CD4-positive, alpha-beta T cell (primary cell): ENCODE data around the gene SLC25A47. TPM values are rescaled to one million over a fixed set of nuclear protein-coding genes. Genes with fewer than 3 reads are reported as not detected.

Experiments
- ATAC-seq: fragments of 200-7000 bp; cut with Tn5 transposase; one replicate; pipeline ENCODE4 v1.10.0; 2022; ENCODE audit warnings: mild to moderate bottlenecking; ENCODE audit not compliant: poor library complexity
- CTCF ChIA-PET: fragments of 350-600 bp; sonication (Branson Sonifier 250); formaldehyde crosslinking; loops from one replicate; lab custom pipeline; 2021; ENCODE audit warnings: antibody characterized with exemption, inconsistent platforms; lab: Charles Lee
- POLR2A ChIA-PET: fragments of 350-600 bp; sonication (Branson Sonifier 250); formaldehyde crosslinking; loops from one replicate; lab custom pipeline; 2021; ENCODE audit warnings: antibody characterized with exemption, inconsistent platforms; lab: Charles Lee
- DNase-seq, 14 experiments: peaks; one replicate each; pipeline ENCODE4 v3.0.0-alpha.2; 2013 to 2020; ENCODE audit warnings: mixed read lengths in 2 of 14
- H3K27ac ChIP-seq, 2 donors: one replicate each; pipeline versions ENCODE4 v1.5.1 to v1.7.0; 2013; ENCODE audit warnings: low read length in 2 of 2, low read depth in 1 of 2, mild to moderate bottlenecking in 1 of 2
- H3K27me3 ChIP-seq, 2 experiments: 1 replicate in 1 of 2; 2 replicates in 1 of 2; pipeline versions ENCODE4 v1.6.1 to v1.7.0; 2013; ENCODE audit warnings: low read length in 2 of 2, control low read depth in 1 of 2, mild to moderate bottlenecking in 1 of 2, moderate library complexity in 1 of 2; ENCODE audit not compliant: insufficient read depth in 2 of 2, control insufficient read depth in 1 of 2
- H3K36me3 ChIP-seq: one replicate; pipeline ENCODE4 v1.6.1; 2013; ENCODE audit warnings: low read length, control low read depth; ENCODE audit not compliant: insufficient read depth
- H3K4me1 ChIP-seq: one replicate; pipeline ENCODE4 v1.6.1; 2013; ENCODE audit warnings: low read length, control low read depth; ENCODE audit not compliant: insufficient read depth
- H3K4me3 ChIP-seq: one replicate; pipeline ENCODE4 v1.5.1; 2013; ENCODE audit warnings: mild to moderate bottlenecking, low read length, moderate library complexity
- H3K9me3 ChIP-seq, 2 experiments: 1 replicate in 1 of 2; 2 replicates in 1 of 2; pipeline versions ENCODE4 v1.6.1 to v1.7.0; 2013; ENCODE audit warnings: low read length in 2 of 2, mild to moderate bottlenecking in 2 of 2, control low read depth in 1 of 2, moderate library complexity in 1 of 2; ENCODE audit not compliant: control insufficient read depth in 1 of 2, insufficient read depth in 1 of 2
- H3K27ac Mint-ChIP-seq: one replicate; pipeline ENCODE4 v1.8.0; 2020; ENCODE audit warnings: mixed read lengths
- H3K27me3 Mint-ChIP-seq: one replicate; pipeline ENCODE4 v1.8.0; 2021; ENCODE audit warnings: mixed read lengths
- H3K36me3 Mint-ChIP-seq: one replicate; pipeline ENCODE4 v1.8.0; 2021; ENCODE audit warnings: low read depth, mixed read lengths
- H3K4me1 Mint-ChIP-seq: one replicate; pipeline ENCODE4 v1.8.0; 2021; ENCODE audit warnings: low read depth, mixed read lengths
- H3K4me3 Mint-ChIP-seq: one replicate; pipeline ENCODE4 v1.8.0; 2020; ENCODE audit warnings: mild to moderate bottlenecking, mixed read lengths
- H3K9me3 Mint-ChIP-seq: one replicate; pipeline ENCODE4 v1.8.0; 2020; ENCODE audit warnings: mixed read lengths
- intact Hi-C, 2 experiments: fragments of 100-400 bp; cut with DNase I in 1 of 2; cut with micrococcal nuclease in 1 of 2; formaldehyde crosslinking; loops; one replicate each; pipeline versions ENCODE4 v1.15.1 to v1.9.0; 2023 to 2025; cut with DNase I, micrococcal nuclease
- total RNA-seq, 174 experiments: library from RNA in 2 of 174; stranded (reverse) in 2 of 174; gene quantifications; one replicate each; pipeline ENCODE4 v1.2.3 and lab custom pipeline; 2021 to 2026
- TF ChIP-seq, protein P1 (sequence below): fragments of 200-600 bp; IDR thresholded peaks from one replicate; pipeline ENCODE4 v1.8.0; 2022; ENCODE audit warnings: antibody characterized with exemption, mild to moderate bottlenecking

Gene SLC25A47
- total RNA-seq, 2 experiments from 2014 or later = not detected

DNA sequence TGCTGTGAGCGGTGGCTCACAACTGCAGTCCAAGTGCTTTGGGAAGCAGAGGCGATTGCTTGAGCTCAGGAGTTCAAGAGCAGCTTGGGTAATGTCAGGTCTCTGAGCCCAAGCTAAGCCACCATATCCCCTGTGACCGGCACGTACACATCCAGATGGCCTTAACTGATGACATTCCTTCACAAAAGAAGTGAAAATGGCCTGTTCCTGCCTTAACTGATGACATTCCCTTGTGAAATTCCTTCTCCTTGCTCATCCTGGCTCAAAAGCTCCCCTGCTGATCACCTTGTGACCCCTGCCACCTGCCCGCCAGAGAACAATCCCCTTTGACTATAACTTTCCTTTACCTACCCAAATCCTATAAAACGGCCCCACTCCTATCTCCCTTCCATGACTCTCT is 48.6 kb downstream of the SLC25A47 start:
- Mint-ChIP-seq H3K36me3 (peaks cover 44% of the 10 kb centered on the region), H3K4me1 (peaks cover 30% of the 10 kb centered on the region), H3K27ac (no peak overlapping the region), H3K9me3 (no peaks in the 10 kb centered on the region), H3K4me3 (peak overlapping the region; percentile 46), H3K27me3 (no peaks in the 10 kb centered on the region)
- Histone ChIP-seq H3K27me3 (no peaks in the 10 kb centered on the region), H3K4me3 (no peak overlapping the region), H3K27ac (no peak overlapping the region), H3K9me3 (no peaks in the 10 kb centered on the region), H3K36me3 (peaks cover 18% of the 10 kb centered on the region), H3K4me1 (peaks cover 17% of the 10 kb centered on the region)
- DNase-seq (no peak), ATAC-seq (no peak)
- CTCF ChIA-PET = no interaction called here
- POLR2A ChIA-PET = no interaction called here
- intact Hi-C loops = loop anchor here in 1 of 2 experiments (5.0 to 10.0 kb wide), 2 partner anchors 64 to 767 kb away; partner anchors contain the start of genes CCDC85C and SLC25A29
- TF ChIP-seq, protein P1, sequence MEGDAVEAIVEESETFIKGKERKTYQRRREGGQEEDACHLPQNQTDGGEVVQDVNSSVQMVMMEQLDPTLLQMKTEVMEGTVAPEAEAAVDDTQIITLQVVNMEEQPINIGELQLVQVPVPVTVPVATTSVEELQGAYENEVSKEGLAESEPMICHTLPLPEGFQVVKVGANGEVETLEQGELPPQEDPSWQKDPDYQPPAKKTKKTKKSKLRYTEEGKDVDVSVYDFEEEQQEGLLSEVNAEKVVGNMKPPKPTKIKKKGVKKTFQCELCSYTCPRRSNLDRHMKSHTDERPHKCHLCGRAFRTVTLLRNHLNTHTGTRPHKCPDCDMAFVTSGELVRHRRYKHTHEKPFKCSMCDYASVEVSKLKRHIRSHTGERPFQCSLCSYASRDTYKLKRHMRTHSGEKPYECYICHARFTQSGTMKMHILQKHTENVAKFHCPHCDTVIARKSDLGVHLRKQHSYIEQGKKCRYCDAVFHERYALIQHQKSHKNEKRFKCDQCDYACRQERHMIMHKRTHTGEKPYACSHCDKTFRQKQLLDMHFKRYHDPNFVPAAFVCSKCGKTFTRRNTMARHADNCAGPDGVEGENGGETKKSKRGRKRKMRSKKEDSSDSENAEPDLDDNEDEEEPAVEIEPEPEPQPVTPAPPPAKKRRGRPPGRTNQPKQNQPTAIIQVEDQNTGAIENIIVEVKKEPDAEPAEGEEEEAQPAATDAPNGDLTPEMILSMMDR = no peak

DNA sequence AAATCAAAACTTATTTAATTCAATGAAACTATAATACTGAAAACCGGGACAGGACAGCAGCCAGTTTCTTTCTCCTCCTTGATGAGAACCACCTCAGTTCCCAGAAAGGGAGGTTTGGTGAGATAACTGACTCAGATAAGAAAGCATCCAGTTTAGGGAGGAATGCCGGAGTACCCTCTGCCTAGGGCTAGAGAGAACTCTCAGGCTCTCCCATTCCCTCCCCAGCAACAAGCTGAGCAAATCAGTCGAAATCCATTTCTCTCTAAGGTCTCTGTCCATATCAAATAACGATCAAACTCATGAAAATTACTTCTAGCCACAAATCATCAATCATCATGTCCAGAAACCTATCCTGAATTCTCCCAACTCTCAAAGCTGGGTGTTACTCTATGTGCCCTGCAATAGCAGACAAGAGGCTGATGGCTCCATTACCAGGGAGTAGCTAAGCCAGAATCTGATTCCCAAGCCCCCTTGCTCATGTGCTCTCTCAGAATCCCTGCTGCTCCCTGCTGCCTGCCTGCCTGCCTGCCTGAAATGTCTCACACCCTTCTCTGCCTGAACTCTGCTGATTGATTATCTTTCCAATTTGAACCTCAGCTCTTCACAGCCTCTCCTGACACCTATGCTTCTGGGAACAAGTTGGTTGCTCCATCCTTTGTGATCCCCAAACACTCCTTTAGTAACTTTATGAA is 49.4 kb downstream of the SLC25A47 start:
- intact Hi-C loops = loop anchor here in 1 of 2 experiments (5.0 to 10.0 kb wide), 2 partner anchors 65 to 768 kb away; partner anchors contain the start of genes CCDC85C and SLC25A29
- ChIA-PET POLR2A (no interaction called here), CTCF (no interaction called here)
- ATAC-seq (no peak), DNase-seq (no peak)
- H3K36me3 Mint-ChIP-seq = peaks cover 39% of the 10 kb centered on the region
- no peak overlapping the region for H3K4me3 Mint-ChIP-seq
- no peaks in the 10 kb centered on the region for H3K9me3 Mint-ChIP-seq
- H3K36me3 ChIP-seq = peaks cover 14% of the 10 kb centered on the region
- no peaks in the 10 kb centered on the region for H3K27me3 Mint-ChIP-seq
- TF ChIP-seq, protein P1 = no peak
- H3K4me3 ChIP-seq = no peak overlapping the region
- peaks cover 24% of the 10 kb centered on the region for H3K4me1 ChIP-seq
- peaks cover 34% of the 10 kb centered on the region for H3K4me1 Mint-ChIP-seq
- no peaks in the 10 kb centered on the region for H3K27me3 ChIP-seq
- H3K27ac ChIP-seq = no peak overlapping the region
- no peaks in the 10 kb centered on the region for H3K9me3 ChIP-seq
- no peak overlapping the region for H3K27ac Mint-ChIP-seq

DNA sequence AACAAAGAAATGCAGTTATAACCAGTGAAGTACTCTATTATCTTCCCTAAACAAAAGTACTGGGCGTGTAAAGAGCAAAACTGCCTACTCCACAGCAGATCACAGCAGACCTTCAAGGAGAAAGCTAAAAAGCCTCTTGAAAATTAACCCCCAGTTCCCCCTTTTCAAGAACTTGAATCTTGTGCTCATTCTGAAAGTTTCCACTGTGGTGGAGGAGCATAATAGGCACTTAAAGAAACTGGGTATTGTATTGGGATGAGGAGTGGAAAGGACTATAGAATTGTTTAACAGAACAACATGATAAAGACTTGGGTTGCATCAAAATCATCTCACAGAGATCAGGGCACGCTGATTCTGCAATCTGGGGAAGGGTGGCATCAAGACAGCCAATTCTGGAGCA is 51.1 kb downstream of the SLC25A47 start:
- H3K4me1 ChIP-seq = peaks cover 30% of the 10 kb centered on the region

More for the DNA sequence above, 51.1 kb downstream of the SLC25A47 start:
- Mint-ChIP-seq H3K27ac (peak overlapping the region; percentile 73), H3K4me1 (peaks cover 40% of the 10 kb centered on the region), H3K9me3 (no peaks in the 10 kb centered on the region), H3K4me3 (peak overlapping the region; percentile 95), H3K36me3 (peaks cover 30% of the 10 kb centered on the region), H3K27me3 (no peaks in the 10 kb centered on the region)
- Histone ChIP-seq H3K4me3 (no peak overlapping the region), H3K27me3 (no peaks in the 10 kb centered on the region), H3K36me3 (peaks cover 4% of the 10 kb centered on the region), H3K27ac (no peak overlapping the region), H3K9me3 (no peaks in the 10 kb centered on the region)
- POLR2A ChIA-PET = no interaction called here
- DNase-seq = no peak
- CTCF ChIA-PET = interaction anchor here (1.1 to 1.3 kb wide), 2 partner anchors 128 to 181 kb away, joined by 3 to 4 read pairs; no protein-coding TSS in a partner anchor
- intact Hi-C loops = loop anchor here in 1 of 2 experiments (5.0 to 10.0 kb wide), 2 partner anchors 67 to 769 kb away; partner anchors contain the start of genes CCDC85C and SLC25A29
- ATAC-seq = no peak
- TF ChIP-seq, protein P1 = no peak
